IMR-90 (cell line): ENCODE data around the gene EHBP1. TPM values are rescaled to one million over a fixed set of nuclear protein-coding genes. Genes with fewer than 3 reads are reported as not detected.

ENCODE experiments used
- ATAC-seq: fragments of 200-7000 bp; cut with Tn5 transposase; 2 replicates; pipeline ENCODE4 v1.9.1; 2020; ENCODE audit warnings: low read depth, mild to moderate bottlenecking, moderate library complexity
- BruUV-seq: library from RNA; stranded (reverse); fragments of 400-500 nt; replicated peaks from 2 replicates; lab custom pipeline; 2021; lab: Mats Ljungman, UMichigan
- CTCF ChIA-PET: fragments of 300-600 bp; formaldehyde crosslinking; extraction: SDS; loops from one replicate; lab custom pipeline; 2021; ENCODE audit warnings: antibody characterized with exemption; lab: Yijun Ruan, JAX
- POLR2A ChIA-PET: fragments of 300-600 bp; sonication (Branson Sonifier 250); formaldehyde crosslinking; loops from one replicate; lab custom pipeline; 2022; ENCODE audit warnings: antibody characterized with exemption; ENCODE audit not compliant: unreplicated experiment; lab: Charles Lee
- DNase-seq: peaks from one replicate; pipeline ENCODE4 v3.0.0; 2013
- H2AFZ ChIP-seq: replicated peaks from 2 replicates; pipeline ENCODE3; 2013; ENCODE audit warnings: low read length, mild to moderate bottlenecking; ENCODE audit not compliant: poor library complexity
- H2AK5ac ChIP-seq: 2 replicates; pipeline ENCODE4 v1.6.1; 2013; ENCODE audit warnings: low read depth, low read length, inconsistent platforms
- H2AK9ac ChIP-seq: replicated peaks from 2 replicates; pipeline ENCODE3; 2013; ENCODE audit warnings: mild to moderate bottlenecking, low read depth, low read length, moderate library complexity; ENCODE audit not compliant: poor library complexity
- H2BK120ac ChIP-seq: 2 replicates; pipeline ENCODE4 v1.6.1; 2013; ENCODE audit warnings: low read depth, low read length, inconsistent platforms
- H2BK15ac ChIP-seq: 3 replicates; pipeline ENCODE4 v1.6.1; 2013; ENCODE audit warnings: low read depth, low read length, inconsistent platforms
- H2BK20ac ChIP-seq: 2 replicates; pipeline ENCODE4 v1.6.1; 2013; ENCODE audit warnings: low read depth, mild to moderate bottlenecking, inconsistent platforms, low read length, moderate library complexity
- H2BK5ac ChIP-seq: 2 replicates; pipeline ENCODE4 v1.6.1; 2013; ENCODE audit warnings: mild to moderate bottlenecking, low read depth, low read length, inconsistent platforms; ENCODE audit not compliant: poor library complexity, severe bottlenecking
- H3K14ac ChIP-seq: replicated peaks from 2 replicates; pipeline ENCODE4 v1.6.1; 2013; ENCODE audit warnings: low read depth, low read length, inconsistent platforms
- H3K18ac ChIP-seq: 2 replicates; pipeline ENCODE4 v1.6.1; 2013; ENCODE audit warnings: low read depth, low read length, control low read depth
- H3K23ac ChIP-seq: 2 replicates; pipeline ENCODE4 v1.6.1; 2013; ENCODE audit warnings: low read depth, low read length, inconsistent platforms
- H3K27ac ChIP-seq: 2 replicates; pipeline ENCODE4 v1.5.1; 2013; ENCODE audit warnings: mild to moderate bottlenecking, control low read depth, low read length; ENCODE audit not compliant: insufficient read depth
- H3K27me3 ChIP-seq: 2 replicates; pipeline ENCODE4 v1.6.1; 2013; ENCODE audit warnings: low read length; ENCODE audit not compliant: control insufficient read depth, insufficient read depth
- H3K36me3 ChIP-seq: 2 replicates; pipeline ENCODE4 v1.6.1; 2013; ENCODE audit warnings: low read length, mixed read lengths; ENCODE audit not compliant: control insufficient read depth, insufficient read depth
- H3K4ac ChIP-seq: 2 replicates; pipeline ENCODE4 v1.6.1; 2013; ENCODE audit warnings: low read depth, low read length, inconsistent platforms
- H3K4me1 ChIP-seq: 2 replicates; pipeline ENCODE4 v1.6.1; 2013; ENCODE audit warnings: low read length, mixed read lengths; ENCODE audit not compliant: control insufficient read depth, insufficient read depth
- H3K4me2 ChIP-seq: 2 replicates; pipeline ENCODE4 v1.6.1; 2013; ENCODE audit warnings: low read depth, mild to moderate bottlenecking, control low read depth, low read length, moderate library complexity
- H3K4me3 ChIP-seq: 2 replicates; pipeline ENCODE4 v1.5.1; 2013; ENCODE audit warnings: low read depth, mild to moderate bottlenecking, control low read depth, low read length, moderate library complexity; ENCODE audit not compliant: insufficient read depth
- H3K56ac ChIP-seq: 2 replicates; pipeline ENCODE4 v1.6.1; 2013; ENCODE audit warnings: low read length, inconsistent platforms; ENCODE audit not compliant: insufficient read depth; ENCODE audit errors: extremely low read depth
- H3K79me1 ChIP-seq, 2 experiments: 2 replicates each; pipeline ENCODE4 v1.6.1; 2013; ENCODE audit warnings: low read length in 2 of 2, inconsistent platforms in 1 of 2, low read depth in 1 of 2
- H3K9ac ChIP-seq: 2 replicates; pipeline ENCODE4 v1.6.1; 2013; ENCODE audit warnings: low read depth, low read length, control low read depth
- H3K9me1 ChIP-seq: 2 replicates; pipeline ENCODE4 v1.6.1; 2013; ENCODE audit warnings: low read length, inconsistent platforms; ENCODE audit not compliant: insufficient read depth
- H3K9me3 ChIP-seq: 2 replicates; pipeline ENCODE4 v1.6.1; 2013; ENCODE audit warnings: low read length; ENCODE audit not compliant: control insufficient read depth, insufficient read depth
- H4K20me1 ChIP-seq: 2 replicates; pipeline ENCODE4 v1.6.1; 2013; ENCODE audit warnings: low read length, inconsistent platforms; ENCODE audit not compliant: insufficient read depth
- H4K5ac ChIP-seq: 2 replicates; pipeline ENCODE4 v1.6.1; 2013; ENCODE audit warnings: mild to moderate bottlenecking, low read depth, low read length, control low read depth
- H4K8ac ChIP-seq, 2 experiments: 2 replicates each; pipeline ENCODE4 v1.6.1; 2013; ENCODE audit warnings: low read depth in 2 of 2, low read length in 2 of 2, control low read depth in 1 of 2, inconsistent platforms in 1 of 2
- H4K91ac ChIP-seq: 2 replicates; pipeline ENCODE4 v1.6.1; 2013; ENCODE audit warnings: low read depth, low read length, inconsistent platforms; ENCODE audit not compliant: insufficient read depth
- BHLHE40 ChIP-seq: fragments of 150-350 bp; IDR thresholded peaks from 2 replicates; pipeline ENCODE4 v1.6.1; 2016; ENCODE audit warnings: mild to moderate bottlenecking, low read depth, low read length
- CEBPB ChIP-seq: IDR thresholded peaks from 2 replicates; pipeline ENCODE4 v1.6.1; 2012; ENCODE audit warnings: low read depth, low read length, improper control_type of control experiment
- MXI1 ChIP-seq: IDR thresholded peaks from 2 replicates; pipeline ENCODE4 v1.6.1; 2012; ENCODE audit warnings: low read depth, mild to moderate bottlenecking, low read length, moderate library complexity, borderline replicate concordance
- NFE2L2 ChIP-seq: fragments of 150-350 bp; IDR thresholded peaks from 2 replicates; pipeline ENCODE4 v1.6.1; 2016; ENCODE audit warnings: low read depth, mild to moderate bottlenecking, low read length
- POLR2A ChIP-seq: IDR thresholded peaks from 2 replicates; pipeline ENCODE4 v1.6.1; 2012; ENCODE audit warnings: mild to moderate bottlenecking, low read depth, low read length
- RAD21 ChIP-seq: IDR thresholded peaks from 2 replicates; pipeline ENCODE4 v1.6.1; 2012; ENCODE audit warnings: low read length, improper control_type of control experiment
- RCOR1 ChIP-seq: IDR thresholded peaks from 2 replicates; pipeline ENCODE4 v1.6.1; 2012; ENCODE audit warnings: mild to moderate bottlenecking, low read length, improper control_type of control experiment; ENCODE audit not compliant: insufficient replicate concordance
- RFX5 ChIP-seq: IDR thresholded peaks from 2 replicates; pipeline ENCODE4 v1.8.0; 2012; ENCODE audit warnings: low read depth, mild to moderate bottlenecking, low read length, moderate library complexity
- SMC3 ChIP-seq: fragments of 150-350 bp; IDR thresholded peaks from 2 replicates; pipeline ENCODE4 v1.6.1; 2016; ENCODE audit warnings: low read depth, mild to moderate bottlenecking, antibody characterized with exemption, low read length, moderate library complexity
- WGBS, 2 experiments: methylation state at CpG; one replicate each; pipeline versions ENCODE4 v1.1.5 to v1.1.7; 2013; ENCODE audit warnings: missing lambda C conversion rate in 2 of 2; ENCODE audit not compliant: insufficient read length in 1 of 2; ENCODE audit errors: extremely low coverage in 2 of 2; 5-methylcytosine and 5-hydroxymethylcytosine counted together
- dilution Hi-C: fragments of 300-500 bp; cut with HindIII; formaldehyde crosslinking; loops from one replicate; pipeline ENCODE4 v1.14.3; 2018; ENCODE audit warnings: low sequenced_read_pairs; ENCODE audit not compliant: unreplicated experiment
- in situ Hi-C: fragments of 300-500 bp; cut with MboI; formaldehyde crosslinking; loops from 3 replicates; pipeline ENCODE4 v1.14.3; 2019; ENCODE audit warnings: low sequenced_read_pairs, inconsistent platforms, mixed read lengths
- intact Hi-C: fragments of 100-400 bp; cut with micrococcal nuclease; formaldehyde crosslinking; loops from 2 replicates; pipeline ENCODE4 v1.10.0; 2022
- polyA plus RNA-seq, 3 experiments: library from polyadenylated mRNA; depleted of rRNA; stranded (reverse); fragments of >200 nt; gene quantifications; 2 replicates each; pipeline ENCODE4 v1.2.3, GENCODE V29; 2012; ENCODE audit warnings: low replicate concordance in 1 of 3
- total RNA-seq: library from RNA; depleted of rRNA; stranded (reverse); fragments of >200 nt; gene quantifications from 2 replicates; pipeline ENCODE4 v1.2.3, GENCODE V29; 2012
- TF ChIP-seq, protein P1 (sequence below): conservative IDR thresholded peaks from 2 replicates; pipeline ENCODE4 v1.5.1; 2012; ENCODE audit warnings: mild to moderate bottlenecking, low read depth, low read length, improper control_type of control experiment

Gene EHBP1
- total and polyA plus RNA-seq, 2 of the 4 experiments (the other 2 are of a cell fraction) = 28.3 to 44.4 TPM

DNA sequence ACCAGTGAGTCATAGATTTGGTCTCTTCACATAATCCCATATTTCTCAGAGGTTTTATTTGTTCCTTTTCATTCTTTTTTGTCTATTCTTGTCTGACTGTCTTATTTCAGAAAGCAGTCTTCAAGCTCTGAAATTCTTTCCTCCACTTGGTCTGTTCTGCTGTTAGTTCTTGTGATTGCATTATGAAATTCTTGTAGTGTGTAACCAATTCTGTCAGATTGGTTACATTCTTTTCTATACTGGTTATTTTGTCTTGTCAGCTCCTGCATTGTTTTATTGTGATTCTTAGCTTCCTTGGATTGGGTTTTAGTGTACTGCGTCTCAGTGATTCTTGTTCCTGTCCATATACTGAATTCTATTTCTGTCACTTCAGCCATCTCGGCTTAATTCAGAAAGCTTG, 18.6 kb downstream of the EHBP1 start:
- no peaks in the 10 kb centered on the region for H3K27me3 ChIP-seq
- no peak overlapping the region for H3K56ac ChIP-seq
- CTCF ChIA-PET = no interaction called here
- H2BK120ac ChIP-seq = no peak overlapping the region
- H4K20me1 ChIP-seq = peaks cover 23% of the 10 kb centered on the region
- H4K91ac ChIP-seq = no peak overlapping the region
- no peak overlapping the region for H2BK5ac ChIP-seq
- H3K79me1 ChIP-seq = peaks cover 25 to 53% of the 10 kb centered on the region in 2 experiments
- ATAC-seq (no peak; the same call in none of the 2 replicates), DNase-seq (peak; percentile 22)
- H2BK15ac ChIP-seq = no peak overlapping the region
- no peak overlapping the region for H3K18ac ChIP-seq
- BruUV-seq = no TSS peak
- no peak overlapping the region for H4K8ac ChIP-seq
- H3K9me1 ChIP-seq = peaks cover 12% of the 10 kb centered on the region; the same call in 1 of the 2 replicates
- peaks cover 2% of the 10 kb centered on the region; the same call in 1 of the 2 replicates for H3K9me3 ChIP-seq
- no peak overlapping the region for H2AK9ac ChIP-seq
- no peak overlapping the region for H3K4ac ChIP-seq
- intact Hi-C loops (no loop called here), dilution Hi-C loops (no loop called here), in situ Hi-C loops (no loop called here)
- no peak overlapping the region for H3K23ac ChIP-seq
- no peak overlapping the region for H3K27ac ChIP-seq
- no peak overlapping the region for H2AK5ac ChIP-seq
- TF ChIP-seq BHLHE40 = no peak
- no peak for TF ChIP-seq CEBPB
- TF ChIP-seq RFX5 = no peak
- TF ChIP-seq MXI1 = no peak
- TF ChIP-seq NFE2L2 = no peak
- TF ChIP-seq, protein P1, sequence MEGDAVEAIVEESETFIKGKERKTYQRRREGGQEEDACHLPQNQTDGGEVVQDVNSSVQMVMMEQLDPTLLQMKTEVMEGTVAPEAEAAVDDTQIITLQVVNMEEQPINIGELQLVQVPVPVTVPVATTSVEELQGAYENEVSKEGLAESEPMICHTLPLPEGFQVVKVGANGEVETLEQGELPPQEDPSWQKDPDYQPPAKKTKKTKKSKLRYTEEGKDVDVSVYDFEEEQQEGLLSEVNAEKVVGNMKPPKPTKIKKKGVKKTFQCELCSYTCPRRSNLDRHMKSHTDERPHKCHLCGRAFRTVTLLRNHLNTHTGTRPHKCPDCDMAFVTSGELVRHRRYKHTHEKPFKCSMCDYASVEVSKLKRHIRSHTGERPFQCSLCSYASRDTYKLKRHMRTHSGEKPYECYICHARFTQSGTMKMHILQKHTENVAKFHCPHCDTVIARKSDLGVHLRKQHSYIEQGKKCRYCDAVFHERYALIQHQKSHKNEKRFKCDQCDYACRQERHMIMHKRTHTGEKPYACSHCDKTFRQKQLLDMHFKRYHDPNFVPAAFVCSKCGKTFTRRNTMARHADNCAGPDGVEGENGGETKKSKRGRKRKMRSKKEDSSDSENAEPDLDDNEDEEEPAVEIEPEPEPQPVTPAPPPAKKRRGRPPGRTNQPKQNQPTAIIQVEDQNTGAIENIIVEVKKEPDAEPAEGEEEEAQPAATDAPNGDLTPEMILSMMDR = no peak
- no peak for TF ChIP-seq SMC3
- TF ChIP-seq POLR2A = no peak
- TF ChIP-seq RCOR1 = no peak
- TF ChIP-seq RAD21 = no peak
- H3K4me2 ChIP-seq = no peak overlapping the region
- H2BK20ac ChIP-seq = no peak overlapping the region
- no peak overlapping the region for H3K9ac ChIP-seq
- POLR2A ChIA-PET = no interaction called here
- H3K14ac ChIP-seq = no peak overlapping the region
- peaks cover 1% of the 10 kb centered on the region; the same call in 1 of the 2 replicates for H3K36me3 ChIP-seq
- H4K5ac ChIP-seq = no peak overlapping the region
- H2AFZ ChIP-seq = no peak overlapping the region
- no CpG with 5 or more reads among the region's 2 CpGs for WGBS, 2 experiments
- no peak overlapping the region for H3K4me3 ChIP-seq
- H3K4me1 ChIP-seq = peaks cover 2% of the 10 kb centered on the region
